ENCODE measurements around the gene RELN. TPM values are rescaled to one million over a fixed set of nuclear protein-coding genes. Genes with fewer than 3 reads are reported as not detected.
"Not testable (repeated sequence)": the region's sequence is repeated elsewhere in the genome, so short reads cannot be mapped to it uniquely, and the experiment has no call there.

The RELN gene
- 7.3 to 9.7 TPM (median 8.6 TPM) in 3 replicates for total RNA-seq

DNA sequence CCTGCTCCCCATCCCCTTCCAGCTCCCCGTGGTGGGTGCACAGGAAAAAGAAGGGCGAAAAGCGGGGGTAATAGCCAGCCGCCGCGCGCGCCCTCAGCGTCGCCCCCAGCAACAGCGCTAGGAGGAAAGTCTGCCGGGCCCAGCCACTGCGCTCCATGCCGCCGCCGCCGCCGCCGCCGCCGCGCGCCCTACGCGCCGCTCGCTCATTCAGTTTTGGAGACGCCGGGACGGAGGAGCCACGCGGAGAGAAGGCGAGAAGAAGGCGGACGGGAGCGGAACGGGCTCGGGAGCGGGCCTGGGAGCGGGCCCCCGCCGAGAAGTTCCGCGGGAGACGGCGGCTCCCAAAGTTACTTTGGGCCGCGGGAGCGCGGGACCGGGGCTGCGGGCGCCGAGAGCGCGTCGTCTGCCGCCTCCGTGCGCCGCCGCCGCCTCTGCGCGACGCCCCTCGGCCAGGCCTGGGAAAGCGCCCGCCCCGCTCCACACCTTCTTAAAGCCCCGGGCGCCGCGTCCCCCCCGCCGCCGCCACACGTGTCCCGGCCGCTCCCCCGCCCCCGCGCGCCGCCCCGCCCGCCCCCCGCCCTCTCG, at the start of gene RELN:
Gene RELN (minus strand): TSS at position 459 of the 585 bp plus-strand sequence. CDS start 302 bp downstream, at position 157.
- Mint-ChIP-seq H3K36me3 (no peaks in the 10 kb centered on the region), H3K4me1 (peaks cover 14% of the 10 kb centered on the region), H3K27me3 (ENCODE audit: low read depth) (peaks cover 78% of the 10 kb centered on the region), H3K9me3 (no peaks in the 10 kb centered on the region), H3K4me3 (peak within 1 kb of the TSS; percentile 76), H3K27ac (peak within 1 kb of the TSS; percentile 69)
- DNase-seq (ENCODE audit: low spot score in 2 of 2, unreplicated experiment in 2 of 2) = peak in 1 of 2 experiments; percentile 47
- TF ChIP-seq, protein P1, sequence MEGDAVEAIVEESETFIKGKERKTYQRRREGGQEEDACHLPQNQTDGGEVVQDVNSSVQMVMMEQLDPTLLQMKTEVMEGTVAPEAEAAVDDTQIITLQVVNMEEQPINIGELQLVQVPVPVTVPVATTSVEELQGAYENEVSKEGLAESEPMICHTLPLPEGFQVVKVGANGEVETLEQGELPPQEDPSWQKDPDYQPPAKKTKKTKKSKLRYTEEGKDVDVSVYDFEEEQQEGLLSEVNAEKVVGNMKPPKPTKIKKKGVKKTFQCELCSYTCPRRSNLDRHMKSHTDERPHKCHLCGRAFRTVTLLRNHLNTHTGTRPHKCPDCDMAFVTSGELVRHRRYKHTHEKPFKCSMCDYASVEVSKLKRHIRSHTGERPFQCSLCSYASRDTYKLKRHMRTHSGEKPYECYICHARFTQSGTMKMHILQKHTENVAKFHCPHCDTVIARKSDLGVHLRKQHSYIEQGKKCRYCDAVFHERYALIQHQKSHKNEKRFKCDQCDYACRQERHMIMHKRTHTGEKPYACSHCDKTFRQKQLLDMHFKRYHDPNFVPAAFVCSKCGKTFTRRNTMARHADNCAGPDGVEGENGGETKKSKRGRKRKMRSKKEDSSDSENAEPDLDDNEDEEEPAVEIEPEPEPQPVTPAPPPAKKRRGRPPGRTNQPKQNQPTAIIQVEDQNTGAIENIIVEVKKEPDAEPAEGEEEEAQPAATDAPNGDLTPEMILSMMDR (IDR thresholded peaks at IDR 0.05; ENCODE audit: unreplicated experiment) = no peak

DNA sequence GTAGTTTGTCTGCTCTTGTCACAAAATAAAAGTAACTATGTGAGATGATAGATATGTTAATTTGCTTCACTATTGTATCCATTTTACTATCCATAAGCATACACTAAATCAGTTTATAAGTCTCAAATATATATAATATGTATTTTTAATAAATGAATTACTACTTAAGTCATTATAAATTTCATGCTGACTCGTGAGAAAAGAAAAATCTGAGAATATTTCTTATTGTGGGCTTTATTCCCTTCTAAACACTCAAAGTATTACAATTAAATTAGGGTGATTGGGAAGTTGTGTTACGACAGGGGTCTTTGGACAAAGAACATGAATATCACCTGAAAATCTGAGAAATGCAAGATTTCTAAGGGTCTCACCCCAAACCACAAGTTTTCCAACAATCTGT, 48.7 kb upstream of the RELN start:
- H3K36me3 Mint-ChIP-seq = no peaks in the 10 kb centered on the region
- no peak overlapping the region for H3K4me3 Mint-ChIP-seq
- no peak for DNase-seq (ENCODE audit: low spot score in 2 of 2, unreplicated experiment in 2 of 2)
- peaks cover 4% of the 10 kb centered on the region for H3K27me3 Mint-ChIP-seq (ENCODE audit: low read depth)
- H3K27ac Mint-ChIP-seq = no peak overlapping the region
- peaks cover 8% of the 10 kb centered on the region for H3K9me3 Mint-ChIP-seq
- TF ChIP-seq, protein P1 (IDR thresholded peaks at IDR 0.05; ENCODE audit: unreplicated experiment) = no peak
- peaks cover 22% of the 10 kb centered on the region for H3K4me1 Mint-ChIP-seq

DNA sequence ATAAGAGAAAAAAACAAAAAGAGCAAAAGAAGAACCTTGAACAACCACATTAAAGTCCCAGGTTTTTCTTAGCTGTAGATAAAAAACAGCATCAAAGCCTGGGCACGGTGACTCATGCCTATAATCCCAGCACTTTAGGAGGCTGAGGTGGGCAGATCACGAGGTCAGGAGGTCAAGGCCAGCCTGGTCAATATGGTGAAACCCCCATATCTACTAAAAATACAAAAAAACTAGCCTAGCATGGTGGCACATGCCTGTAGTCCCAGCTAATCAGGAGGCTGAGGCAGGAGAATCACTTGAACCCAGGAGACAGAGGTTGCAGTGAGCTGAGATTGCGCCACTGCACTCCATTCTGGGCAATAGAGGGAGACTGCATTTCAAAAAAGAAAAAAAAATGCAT, 47.4 kb upstream of the RELN start:
- H3K4me1 Mint-ChIP-seq = peaks cover 22% of the 10 kb centered on the region
- H3K4me3 Mint-ChIP-seq; DNase-seq (ENCODE audit: low spot score in 2 of 2, unreplicated experiment in 2 of 2); H3K27me3 Mint-ChIP-seq (ENCODE audit: low read depth); H3K27ac Mint-ChIP-seq; H3K9me3 Mint-ChIP-seq; H3K36me3 Mint-ChIP-seq: not testable (repeated sequence)

DNA sequence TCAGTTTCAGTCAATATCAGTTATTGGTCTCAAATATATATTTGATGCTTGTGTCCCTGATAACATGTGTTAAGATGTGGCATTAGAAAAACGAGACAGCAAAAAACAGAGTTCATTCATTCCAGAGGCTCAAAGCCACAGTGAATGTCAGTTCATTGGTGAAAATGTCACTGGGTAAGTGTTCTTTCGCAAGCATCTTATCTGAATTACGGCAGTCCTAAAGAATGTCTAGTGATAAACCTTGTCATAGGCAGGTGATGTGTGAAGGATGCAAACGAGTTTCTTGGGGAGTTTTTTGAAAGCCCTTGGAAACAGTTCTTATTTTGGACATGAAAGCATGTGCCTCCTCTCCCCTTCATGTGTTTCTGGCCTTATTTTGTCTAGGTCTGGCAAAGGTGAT, 45.9 kb upstream of the RELN start:
- no peak for DNase-seq (ENCODE audit: low spot score in 2 of 2, unreplicated experiment in 2 of 2)
- Mint-ChIP-seq H3K4me1 (peaks cover 12% of the 10 kb centered on the region), H3K27me3 (ENCODE audit: low read depth) (no peaks in the 10 kb centered on the region), H3K9me3 (peaks cover 8% of the 10 kb centered on the region), H3K27ac (no peak overlapping the region), H3K4me3 (no peak overlapping the region), H3K36me3 (no peaks in the 10 kb centered on the region)
- TF ChIP-seq, protein P1 (IDR thresholded peaks at IDR 0.05; ENCODE audit: unreplicated experiment) = no peak

DNA sequence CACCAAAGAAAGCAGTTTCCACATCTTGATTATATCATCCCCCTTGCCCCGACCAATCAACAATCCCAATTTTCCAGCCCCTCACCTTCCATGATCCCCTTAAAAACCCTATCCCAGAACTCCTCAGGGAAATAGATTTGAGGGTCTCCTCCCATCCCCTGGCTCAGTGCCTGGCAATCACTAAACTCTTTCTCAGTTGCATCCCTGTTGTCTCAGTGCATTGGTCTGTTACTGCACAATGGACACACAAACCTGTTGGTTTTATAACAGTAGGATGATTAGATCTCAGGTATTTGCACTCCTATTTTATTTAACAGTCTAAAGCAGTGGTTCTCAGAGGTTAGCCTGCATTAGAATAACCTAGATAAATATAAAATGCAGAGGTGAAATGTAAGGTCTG, 45.2 kb upstream of the RELN start:
- no peak overlapping the region for H3K4me3 Mint-ChIP-seq
- H3K27ac Mint-ChIP-seq = no peak overlapping the region
- peaks cover 8% of the 10 kb centered on the region for H3K9me3 Mint-ChIP-seq
- H3K4me1 Mint-ChIP-seq = peaks cover 6% of the 10 kb centered on the region
- no peaks in the 10 kb centered on the region for H3K36me3 Mint-ChIP-seq
- no peak for DNase-seq (ENCODE audit: low spot score in 2 of 2, unreplicated experiment in 2 of 2)
- no peaks in the 10 kb centered on the region for H3K27me3 Mint-ChIP-seq (ENCODE audit: low read depth)
- TF ChIP-seq, protein P1 (IDR thresholded peaks at IDR 0.05; ENCODE audit: unreplicated experiment) = no peak

DNA sequence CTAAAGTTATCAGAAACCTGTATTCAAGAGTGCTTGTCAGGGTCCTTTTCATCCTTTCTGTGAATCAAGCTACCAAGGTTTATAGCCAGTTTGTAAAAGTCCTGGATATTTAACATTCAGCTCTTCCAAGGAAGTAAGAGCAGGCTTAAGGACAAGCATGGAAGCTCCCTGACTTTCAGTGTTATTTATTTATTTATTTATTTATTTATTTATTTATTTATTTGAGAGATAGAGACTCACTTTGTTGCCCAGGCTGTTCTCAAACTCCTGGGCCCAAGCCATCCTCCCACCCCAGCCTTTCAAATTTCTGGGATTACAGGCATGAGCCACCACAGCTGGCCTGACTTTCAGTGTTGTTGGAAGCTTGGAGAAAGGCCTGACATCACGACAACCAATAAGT, 44.4 kb upstream of the RELN start:
- peaks cover 8% of the 10 kb centered on the region for H3K9me3 Mint-ChIP-seq
- H3K36me3 Mint-ChIP-seq = no peaks in the 10 kb centered on the region
- H3K4me3 Mint-ChIP-seq = no peak overlapping the region
- H3K27me3 Mint-ChIP-seq (ENCODE audit: low read depth) = no peaks in the 10 kb centered on the region
- no peak for DNase-seq (ENCODE audit: low spot score in 2 of 2, unreplicated experiment in 2 of 2)
- H3K4me1 Mint-ChIP-seq = peaks cover 6% of the 10 kb centered on the region
- TF ChIP-seq, protein P1 (IDR thresholded peaks at IDR 0.05; ENCODE audit: unreplicated experiment) = no peak
- no peak overlapping the region for H3K27ac Mint-ChIP-seq

All from mesothelial cell of epicardium (in vitro differentiated cells).